ENCODE results near the gene ALKBH6. TPM values are rescaled to one million over a fixed set of nuclear protein-coding genes. Genes with fewer than 3 reads are reported as not detected.
"Not testable (repeated sequence)": the region's sequence is repeated elsewhere in the genome, so short reads cannot be mapped to it uniquely, and the experiment has no call there.

The ALKBH6 gene
- total RNA-seq, 1 experiment from 2014 or later: 13.9 TPM

DNA sequence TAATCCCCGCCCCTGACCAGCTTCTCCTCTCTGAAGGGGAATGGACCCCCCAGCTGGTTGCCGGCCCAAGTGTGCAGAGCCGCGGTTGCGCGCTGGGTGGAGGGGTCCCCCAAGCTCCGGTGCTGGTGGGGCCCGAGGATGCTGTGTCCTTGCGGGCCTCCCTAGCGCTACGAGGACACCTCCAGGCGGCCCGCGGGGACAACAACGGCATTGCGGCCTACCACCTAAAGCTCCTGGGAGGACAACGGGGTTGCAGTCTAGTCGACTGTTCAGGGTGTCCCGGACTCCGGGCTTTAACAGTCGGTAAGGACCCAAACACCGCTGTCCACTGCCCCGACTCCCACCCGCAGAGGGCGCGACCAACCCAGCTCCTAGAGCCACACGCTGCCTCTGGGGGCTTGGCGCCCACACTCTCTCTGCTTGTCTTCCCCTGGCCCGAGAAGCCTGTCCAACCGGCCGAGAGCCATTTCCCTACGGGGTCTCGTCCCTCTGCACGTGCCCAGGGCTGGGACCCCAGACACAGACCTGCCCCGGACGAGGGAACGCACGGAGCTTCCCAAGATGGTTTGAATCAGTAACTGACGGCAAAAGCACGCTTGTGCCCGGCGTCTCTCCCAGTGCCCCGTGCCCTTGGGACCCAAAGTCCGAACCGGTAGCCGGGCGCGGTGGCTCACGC lies 20.0 kb downstream of the ALKBH6 start:
- DNase-seq (ENCODE audit: low read depth): no peak

DNA sequence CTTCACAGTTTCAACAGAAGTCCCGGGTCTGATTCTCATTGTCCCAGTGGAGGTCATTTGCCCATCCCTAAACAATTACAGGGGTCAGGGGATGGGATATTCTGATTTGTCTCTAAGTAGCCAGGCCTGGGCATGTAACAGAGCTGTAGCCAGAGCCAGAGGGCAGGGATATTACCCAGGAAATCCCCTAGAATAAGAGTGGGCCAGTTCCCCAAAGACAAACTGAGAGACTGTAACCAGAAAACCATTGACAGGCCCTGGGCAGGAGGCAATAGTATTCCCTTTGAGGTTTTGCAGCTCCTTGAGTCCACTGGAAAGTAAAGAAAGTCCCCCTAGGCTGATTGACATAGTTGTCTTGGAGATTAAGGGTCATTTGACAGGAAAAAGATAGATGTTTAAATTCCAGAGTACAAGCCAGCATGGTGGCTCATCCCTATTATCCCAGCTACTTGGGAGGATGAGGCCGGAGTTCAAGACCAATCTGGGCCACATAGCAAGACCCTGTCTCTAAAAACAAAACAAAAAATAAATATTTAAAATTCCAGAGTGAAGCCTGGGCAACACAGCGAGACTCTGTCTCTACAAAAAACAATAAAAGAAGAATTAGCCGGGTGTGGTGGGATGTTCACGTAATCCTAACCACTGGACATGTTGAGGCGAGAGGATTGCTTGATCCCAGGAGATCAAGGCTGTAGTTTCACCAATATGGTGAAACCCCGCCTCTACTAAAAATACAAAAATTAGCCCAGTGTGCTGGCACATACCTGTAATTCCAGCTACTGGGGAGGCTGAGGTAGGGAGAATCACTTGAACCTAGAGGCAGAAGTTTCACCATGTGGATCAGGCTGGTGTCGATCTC lies 20.9 kb downstream of the ALKBH6 start:
- no peak for DNase-seq (ENCODE audit: low read depth)

- peak; percentile 43 for DNase-seq (ENCODE audit: low read depth)
Observed at GRCh38 chr19:35991731-35992450, 22.1 kb downstream of the ALKBH6 start.

GRCh38 chr19:35990771-35991730 lies 23.0 kb downstream of the ALKBH6 start:
- no peak for DNase-seq (ENCODE audit: low read depth)

GRCh38 chr19:35990156-35990555 lies 23.9 kb downstream of the ALKBH6 start:
- DNase-seq (ENCODE audit: low read depth): no peak

DNA sequence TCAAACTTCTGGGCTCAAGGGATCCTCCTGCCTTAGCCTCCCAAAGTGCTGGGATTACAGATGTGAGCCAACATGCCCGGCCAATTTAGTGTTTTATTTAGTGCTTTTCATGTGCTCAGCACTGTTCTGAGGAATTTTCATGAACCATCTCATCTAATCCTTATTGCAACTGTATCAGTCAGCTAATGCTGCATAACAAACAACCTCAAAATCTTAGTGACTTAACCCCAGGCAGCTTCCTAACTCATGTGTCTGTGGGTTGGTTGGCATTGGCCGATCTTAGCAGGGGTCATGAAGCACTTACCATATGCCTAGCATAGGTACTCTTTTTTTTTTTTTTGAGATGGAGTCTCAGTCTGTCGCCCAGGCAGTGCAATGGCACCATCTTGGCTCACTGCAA lies 25.2 kb downstream of the ALKBH6 start:
- no peak for DNase-seq (ENCODE audit: low read depth)

GRCh38 chr19:35987571-35987896 lies 26.5 kb downstream of the ALKBH6 start:
- no peak for DNase-seq (ENCODE audit: low read depth)

DNA sequence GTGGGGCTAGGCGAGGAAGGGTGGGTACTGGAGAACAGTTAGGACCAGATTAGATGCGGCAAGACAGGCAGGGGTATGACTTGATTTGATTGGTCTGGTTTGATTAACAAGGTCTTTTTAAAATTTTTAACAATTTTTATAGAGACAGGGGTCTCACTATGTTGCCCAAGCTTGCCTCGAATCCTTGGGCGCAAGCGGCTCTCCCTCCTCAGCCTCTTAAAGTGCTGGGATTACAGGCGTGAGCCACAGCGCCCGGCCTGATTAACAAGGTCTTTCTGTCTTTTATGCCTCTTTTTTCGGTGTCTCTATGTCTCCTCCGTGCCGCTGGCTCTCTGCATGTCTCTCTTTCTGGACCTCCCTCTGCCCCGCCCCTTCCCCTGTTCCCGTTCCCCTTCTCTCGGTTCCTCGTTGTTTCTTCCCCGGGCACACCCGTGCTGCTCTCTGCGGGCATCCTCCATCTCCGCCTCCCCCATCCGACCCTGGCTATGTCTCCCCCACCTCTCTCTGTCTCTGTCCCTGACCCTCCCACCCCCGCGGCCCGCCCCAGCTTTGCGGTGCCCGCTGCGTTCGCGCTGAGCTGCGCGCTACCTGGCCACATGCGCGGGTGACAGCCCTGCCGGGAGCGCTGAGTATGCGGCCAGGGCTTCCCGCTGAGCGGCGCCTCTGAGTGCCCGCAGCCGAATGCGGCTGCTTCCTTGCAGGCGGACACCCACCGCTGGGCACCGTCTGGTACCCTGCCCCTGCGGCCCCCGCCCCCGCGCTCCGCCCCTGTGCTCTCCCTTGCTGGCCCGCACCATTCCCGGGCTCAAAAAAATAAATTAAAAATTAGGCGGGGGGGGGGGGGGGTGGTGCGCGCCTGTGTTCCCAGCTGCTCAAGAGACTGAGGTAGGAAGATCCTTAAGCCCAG lies 27.1 kb downstream of the ALKBH6 start:
- no peak for DNase-seq (ENCODE audit: low read depth)

- no peak for DNase-seq (ENCODE audit: low read depth)
Observed at GRCh38 chr19:35986111-35986510, 27.9 kb downstream of the ALKBH6 start.

- no peak for DNase-seq (ENCODE audit: low read depth)
Observed at GRCh38 chr19:35983177-35983576, 30.8 kb downstream of the ALKBH6 start.

GRCh38 chr19:35980997-35981396 lies 33.0 kb downstream of the ALKBH6 start:
- DNase-seq (ENCODE audit: low read depth): not testable (repeated sequence)

- no peak for DNase-seq (ENCODE audit: low read depth)
Observed at GRCh38 chr19:35978832-35979365, 35.1 kb downstream of the ALKBH6 start.

GRCh38 chr19:35978271-35978670 lies 35.7 kb downstream of the ALKBH6 start:
- no peak for DNase-seq (ENCODE audit: low read depth)

GRCh38 chr19:35977446-35978222 lies 36.4 kb downstream of the ALKBH6 start:
- peak; percentile 39 for DNase-seq (ENCODE audit: low read depth)

- no peak for DNase-seq (ENCODE audit: low read depth)
Observed at GRCh38 chr19:35975608-35976214, 38.3 kb downstream of the ALKBH6 start.

- DNase-seq (ENCODE audit: low read depth): no peak
Observed at GRCh38 chr19:35973487-35973886, 40.5 kb downstream of the ALKBH6 start.

DNA sequence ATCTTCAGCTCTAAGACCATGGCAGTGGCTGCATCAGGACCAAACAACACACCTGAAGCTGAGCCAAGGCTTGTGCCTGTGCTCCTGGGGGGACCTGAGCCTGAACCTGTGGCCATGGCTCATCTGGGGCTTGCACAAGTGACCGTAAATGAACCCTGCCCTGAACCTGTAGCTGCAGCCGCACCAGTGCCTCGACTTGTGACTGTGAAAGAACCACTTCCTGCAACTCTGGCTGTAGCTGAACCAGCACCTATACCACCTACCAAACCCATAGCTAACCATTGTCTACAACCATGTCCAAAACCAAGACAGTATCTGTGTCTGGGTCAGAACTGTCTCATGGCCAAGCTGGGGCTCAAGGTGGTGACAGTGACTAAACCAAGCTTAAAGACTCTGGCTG lies 47.2 kb downstream of the ALKBH6 start:
- no peak for DNase-seq (ENCODE audit: low read depth)

DNA sequence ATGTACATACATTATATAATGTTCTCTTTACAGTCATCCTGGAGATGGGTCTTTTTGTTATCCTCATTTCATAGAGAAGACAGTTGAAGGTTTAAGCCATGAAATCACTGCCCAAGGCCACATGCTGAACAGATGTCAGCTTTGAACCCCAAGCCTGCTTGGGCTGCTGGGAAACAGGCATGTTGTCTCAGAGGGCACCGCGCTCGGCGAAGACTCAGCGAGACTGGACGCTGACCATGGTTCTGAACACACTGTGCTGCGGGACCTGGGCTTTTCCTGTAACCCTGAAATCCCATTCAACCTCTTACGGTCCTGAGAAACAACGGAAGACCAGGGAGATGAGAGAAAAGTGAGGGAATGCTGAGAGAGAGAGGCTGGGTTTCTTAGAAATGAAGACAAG lies 50.5 kb downstream of the ALKBH6 start:
- peak; percentile 18 for DNase-seq (ENCODE audit: low read depth)

All from HT1080 (cell line).